A673 (cell line): ENCODE data around the gene CDC40.

Experiments used
- EZH2 ChIP-seq: fragments of 200-600 bp; sonication (generic); IDR thresholded peaks from 2 replicates; pipeline ENCODE4 v1.6.1; 2017; ENCODE audit warnings: borderline replicate concordance, low read depth, mild to moderate bottlenecking, mixed read lengths, antibody characterized with exemption, low read length; ENCODE audit not compliant: poor library complexity, severe bottlenecking
- TF ChIP-seq, protein P1 (sequence below): fragments of 300-800, 200-600 bp; sonication (generic); conservative IDR thresholded peaks from 2 replicates; pipeline ENCODE4 v1.5.1; 2017; ENCODE audit warnings: low read depth, mild to moderate bottlenecking, antibody characterized with exemption, low read length, moderate library complexity, mixed read lengths

DNA sequence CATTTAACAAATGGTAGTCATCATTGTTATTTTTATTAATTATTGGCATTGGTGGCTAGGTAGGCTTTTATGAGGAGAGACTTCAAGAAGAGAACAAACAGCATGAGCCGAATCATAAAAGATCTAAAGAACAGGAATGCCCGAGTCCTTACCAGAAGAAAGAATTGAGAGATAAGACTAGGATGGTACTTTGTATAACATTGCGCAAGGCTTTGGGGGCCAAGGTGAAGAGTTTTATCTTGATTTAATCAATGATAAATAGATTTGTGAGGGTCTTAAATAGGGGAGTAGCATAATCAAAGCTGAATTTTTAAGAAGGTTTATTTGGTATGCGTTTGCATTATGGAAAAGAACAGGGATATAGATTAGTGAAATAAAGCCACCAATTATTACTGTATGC lies 15.4 kb downstream of the CDC40 start:
- TF ChIP-seq, protein P1, sequence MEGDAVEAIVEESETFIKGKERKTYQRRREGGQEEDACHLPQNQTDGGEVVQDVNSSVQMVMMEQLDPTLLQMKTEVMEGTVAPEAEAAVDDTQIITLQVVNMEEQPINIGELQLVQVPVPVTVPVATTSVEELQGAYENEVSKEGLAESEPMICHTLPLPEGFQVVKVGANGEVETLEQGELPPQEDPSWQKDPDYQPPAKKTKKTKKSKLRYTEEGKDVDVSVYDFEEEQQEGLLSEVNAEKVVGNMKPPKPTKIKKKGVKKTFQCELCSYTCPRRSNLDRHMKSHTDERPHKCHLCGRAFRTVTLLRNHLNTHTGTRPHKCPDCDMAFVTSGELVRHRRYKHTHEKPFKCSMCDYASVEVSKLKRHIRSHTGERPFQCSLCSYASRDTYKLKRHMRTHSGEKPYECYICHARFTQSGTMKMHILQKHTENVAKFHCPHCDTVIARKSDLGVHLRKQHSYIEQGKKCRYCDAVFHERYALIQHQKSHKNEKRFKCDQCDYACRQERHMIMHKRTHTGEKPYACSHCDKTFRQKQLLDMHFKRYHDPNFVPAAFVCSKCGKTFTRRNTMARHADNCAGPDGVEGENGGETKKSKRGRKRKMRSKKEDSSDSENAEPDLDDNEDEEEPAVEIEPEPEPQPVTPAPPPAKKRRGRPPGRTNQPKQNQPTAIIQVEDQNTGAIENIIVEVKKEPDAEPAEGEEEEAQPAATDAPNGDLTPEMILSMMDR, result no peak
- no peak for TF ChIP-seq EZH2
